Endothelial cell (in vitro differentiated cells): ENCODE data around the gene NT5DC2. TPM values are rescaled to one million over a fixed set of nuclear protein-coding genes. Genes with fewer than 3 reads are reported as not detected.
"Not testable (repeated sequence)": the region's sequence is repeated elsewhere in the genome, so short reads cannot be mapped to it uniquely, and the experiment has no call there.

Experiments
- DNase-seq: peaks from one replicate; pipeline ENCODE4 v3.0.0; 2021; ENCODE audit warnings: low spot score
- H3K27ac Mint-ChIP-seq: one replicate; pipeline ENCODE4 v1.8.0; 2021; ENCODE audit warnings: mixed read lengths, inconsistent platforms; ENCODE audit not compliant: unreplicated experiment
- H3K27me3 Mint-ChIP-seq: one replicate; pipeline ENCODE4 v1.8.0; 2021; ENCODE audit warnings: mild to moderate bottlenecking, moderate library complexity, mixed read lengths, inconsistent platforms; ENCODE audit not compliant: unreplicated experiment
- H3K36me3 Mint-ChIP-seq: one replicate; pipeline ENCODE4 v1.8.0; 2021; ENCODE audit warnings: mild to moderate bottlenecking, low read depth, mixed read lengths, inconsistent platforms; ENCODE audit not compliant: unreplicated experiment
- H3K4me1 Mint-ChIP-seq: one replicate; pipeline ENCODE4 v1.8.0; 2021; ENCODE audit warnings: mild to moderate bottlenecking, mixed read lengths, inconsistent platforms; ENCODE audit not compliant: unreplicated experiment
- H3K4me3 Mint-ChIP-seq: one replicate; pipeline ENCODE4 v1.8.0; 2021; ENCODE audit warnings: mild to moderate bottlenecking, mixed read lengths, inconsistent platforms; ENCODE audit not compliant: unreplicated experiment
- H3K9me3 Mint-ChIP-seq: one replicate; pipeline ENCODE4 v1.8.0; 2021; ENCODE audit warnings: mixed read lengths, inconsistent platforms; ENCODE audit not compliant: unreplicated experiment
- CTCF ChIP-seq: fragments of 200-600 bp; sonication (generic); IDR thresholded peaks from one replicate; pipeline ENCODE4 v1.5.0; 2021; ENCODE audit warnings: antibody characterized with exemption; ENCODE audit not compliant: unreplicated experiment
- total RNA-seq: library from RNA; stranded (reverse); fragmentation: NEBNext Ultra II Directional; extraction: Animal tissue kit (Norgen Biotek cat#: 25700); gene quantifications from one replicate; pipeline ENCODE4 v1.2.1, GENCODE V29; 2021; ENCODE audit not compliant: unreplicated experiment

The NT5DC2 gene
- total RNA-seq, 1 donor from 2014 or later: 252 TPM

- peak; percentile 3 for DNase-seq
- peak overlapping the region; percentile 71 for H3K4me3 Mint-ChIP-seq
Measured at GRCh38 chr3:52529376-52530333, 4.0 kb downstream of the NT5DC2 start.

GRCh38 chr3:52528586-52529375 lies 4.9 kb downstream of the NT5DC2 start:
- Mint-ChIP-seq H3K9me3 (no peaks in the 10 kb centered on the region), H3K27ac (peak overlapping the region; percentile 75), H3K27me3 (peaks cover 25% of the 10 kb centered on the region), H3K4me3 (peak overlapping the region; percentile 71), H3K4me1 (peaks cover 6% of the 10 kb centered on the region), H3K36me3 (peaks cover 30% of the 10 kb centered on the region)
- TF ChIP-seq CTCF: no peak
- no peak for DNase-seq

More at GRCh38 chr3:52529376-52530333, 4.0 kb downstream of the NT5DC2 start:
- Mint-ChIP-seq H3K27me3 (peaks cover 23% of the 10 kb centered on the region), H3K9me3 (no peaks in the 10 kb centered on the region), H3K27ac (peak overlapping the region; percentile 75), H3K4me1 (peaks cover 8% of the 10 kb centered on the region), H3K36me3 (peaks cover 22% of the 10 kb centered on the region)
- TF ChIP-seq CTCF: no peak

GRCh38 chr3:52527732-52528585 lies 5.7 kb downstream of the NT5DC2 start:
- peaks cover 33% of the 10 kb centered on the region for H3K36me3 Mint-ChIP-seq
- DNase-seq: no peak
- no peak overlapping the region for H3K4me3 Mint-ChIP-seq
- no peak for TF ChIP-seq CTCF
- H3K27ac Mint-ChIP-seq: no peak overlapping the region
- H3K4me1 Mint-ChIP-seq: peaks cover 6% of the 10 kb centered on the region
- no peaks in the 10 kb centered on the region for H3K9me3 Mint-ChIP-seq
- H3K27me3 Mint-ChIP-seq: peaks cover 25% of the 10 kb centered on the region

GRCh38 chr3:52527039-52527731 lies 6.5 kb downstream of the NT5DC2 start:
- no peak overlapping the region for H3K4me3 Mint-ChIP-seq
- H3K9me3 Mint-ChIP-seq: no peaks in the 10 kb centered on the region
- no peak overlapping the region for H3K27ac Mint-ChIP-seq
- no peak for TF ChIP-seq CTCF
- peaks cover 6% of the 10 kb centered on the region for H3K4me1 Mint-ChIP-seq
- H3K36me3 Mint-ChIP-seq: peaks cover 33% of the 10 kb centered on the region
- H3K27me3 Mint-ChIP-seq: peaks cover 23% of the 10 kb centered on the region
- DNase-seq: no peak

- Mint-ChIP-seq H3K27ac (peak overlapping the region; percentile 78), H3K27me3 (peaks cover 17% of the 10 kb centered on the region), H3K36me3 (peaks cover 33% of the 10 kb centered on the region)
- not testable (repeated sequence) for H3K4me3 Mint-ChIP-seq, DNase-seq, H3K9me3 Mint-ChIP-seq, H3K4me1 Mint-ChIP-seq
Measured at GRCh38 chr3:52526671-52527038, 7.0 kb downstream of the NT5DC2 start.
